ENCODE results near the gene HAAO. TPM values are rescaled to one million over a fixed set of nuclear protein-coding genes. Genes with fewer than 3 reads are reported as not detected.

HAAO gene
- polyA plus RNA-seq, 1 donor, result 25.6 TPM

GRCh38 chr2:42767080-42767898 lies 25.1 kb downstream of the HAAO start:
- DNase-seq, result no peak

DNA sequence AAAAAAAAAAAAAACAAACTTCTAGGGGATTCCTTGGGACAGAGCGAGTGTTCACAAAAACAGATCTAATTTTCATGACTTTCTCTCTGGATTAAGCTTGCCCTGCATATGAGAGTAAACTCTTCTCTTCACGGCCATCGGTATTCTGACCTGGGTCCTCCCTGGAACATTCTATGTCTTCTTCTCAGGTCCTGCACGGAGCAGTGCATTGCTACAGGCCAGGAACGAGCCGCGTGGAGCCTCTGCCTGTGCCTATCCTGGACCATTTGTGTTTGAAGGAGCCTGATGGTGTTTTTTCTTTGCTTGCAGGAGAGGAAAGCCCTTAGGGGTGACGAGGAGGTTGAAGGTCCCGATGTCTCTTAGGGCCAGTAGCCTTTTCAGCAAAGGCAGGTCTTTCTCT lies 26.7 kb downstream of the HAAO start:
- DNase-seq, result no peak

- no peak for DNase-seq
These were observed 27.5 kb downstream of the HAAO start for GRCh38 chr2:42764901-42765300.

- DNase-seq, result no peak
These were observed 28.3 kb downstream of the HAAO start, which contains the start of gene OXER1 for GRCh38 chr2:42764096-42764495. OXER1 (minus strand) TSS chr2:42764135; CDS start chr2:42764062, 73 bp downstream.

GRCh38 chr2:42762823-42763804 lies 29.3 kb downstream of the HAAO start:
- DNase-seq, result no peak

DNA sequence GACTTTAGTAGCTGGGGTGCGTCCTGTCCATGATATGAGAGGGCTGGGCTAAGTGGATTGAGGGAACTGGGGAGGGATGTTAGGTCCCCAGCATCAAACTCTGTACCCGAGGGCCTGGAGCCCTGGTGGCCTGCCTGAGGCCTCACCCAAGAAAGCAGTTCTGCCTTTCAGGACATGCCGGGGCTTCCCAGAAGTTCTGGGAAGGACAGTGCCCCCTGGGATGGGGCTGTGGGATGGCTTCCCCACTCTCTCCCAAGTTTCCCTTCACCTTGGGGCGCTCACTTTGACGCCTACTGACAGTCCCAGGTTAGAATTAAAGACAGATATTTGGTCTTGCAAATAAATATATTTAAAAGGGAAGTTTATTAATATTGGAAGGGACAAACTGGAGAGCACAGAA lies 30.2 kb downstream of the HAAO start:
- DNase-seq, result no peak

GRCh38 chr2:42761554-42761953 lies 30.8 kb downstream of the HAAO start:
- DNase-seq, result no peak

GRCh38 chr2:42758751-42759150 lies 33.6 kb downstream of the HAAO start:
- DNase-seq, result no peak

GRCh38 chr2:42757981-42758740 lies 34.2 kb downstream of the HAAO start:
- no peak for DNase-seq

- no peak for DNase-seq
These were observed 35.3 kb downstream of the HAAO start for GRCh38 chr2:42756966-42757513.

DNA sequence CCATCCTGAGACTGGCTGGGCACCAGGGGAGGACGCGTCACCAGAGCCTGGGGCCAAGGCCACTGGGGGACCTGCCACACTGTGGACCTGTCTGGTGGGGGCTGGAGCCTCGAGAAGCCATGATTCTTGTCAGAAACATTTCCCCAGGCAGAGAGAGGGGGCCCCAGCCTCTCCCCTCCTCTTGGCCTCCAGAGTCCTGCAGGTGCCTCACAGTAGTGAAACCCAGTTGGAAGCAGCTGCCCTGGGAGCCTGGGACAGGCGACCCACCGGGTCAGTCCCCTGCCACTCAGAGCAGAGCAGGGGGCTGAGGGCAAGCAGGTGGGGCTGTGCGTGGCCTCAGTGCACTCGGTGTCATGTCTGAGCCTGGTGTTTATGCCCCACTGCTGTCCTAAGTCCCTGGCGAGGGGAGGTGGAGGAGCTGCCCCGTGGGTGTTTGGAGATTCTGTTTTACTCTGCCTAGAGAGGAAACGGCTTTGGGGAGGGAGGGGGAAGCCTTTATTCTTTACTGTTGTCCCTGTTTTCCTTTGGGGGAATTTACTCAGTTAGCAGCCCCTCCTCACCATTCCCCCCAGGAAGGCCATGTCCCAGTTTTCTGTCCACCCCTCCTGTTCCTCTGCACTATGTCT lies 36.1 kb downstream of the HAAO start:
- no peak for DNase-seq

- DNase-seq, result no peak
These were observed 37.0 kb downstream of the HAAO start for GRCh38 chr2:42755191-42755880.

GRCh38 chr2:42754776-42755140 lies 37.6 kb downstream of the HAAO start:
- no peak for DNase-seq

GRCh38 chr2:42754021-42754775 lies 38.2 kb downstream of the HAAO start:
- peak; percentile 56 for DNase-seq

DNA sequence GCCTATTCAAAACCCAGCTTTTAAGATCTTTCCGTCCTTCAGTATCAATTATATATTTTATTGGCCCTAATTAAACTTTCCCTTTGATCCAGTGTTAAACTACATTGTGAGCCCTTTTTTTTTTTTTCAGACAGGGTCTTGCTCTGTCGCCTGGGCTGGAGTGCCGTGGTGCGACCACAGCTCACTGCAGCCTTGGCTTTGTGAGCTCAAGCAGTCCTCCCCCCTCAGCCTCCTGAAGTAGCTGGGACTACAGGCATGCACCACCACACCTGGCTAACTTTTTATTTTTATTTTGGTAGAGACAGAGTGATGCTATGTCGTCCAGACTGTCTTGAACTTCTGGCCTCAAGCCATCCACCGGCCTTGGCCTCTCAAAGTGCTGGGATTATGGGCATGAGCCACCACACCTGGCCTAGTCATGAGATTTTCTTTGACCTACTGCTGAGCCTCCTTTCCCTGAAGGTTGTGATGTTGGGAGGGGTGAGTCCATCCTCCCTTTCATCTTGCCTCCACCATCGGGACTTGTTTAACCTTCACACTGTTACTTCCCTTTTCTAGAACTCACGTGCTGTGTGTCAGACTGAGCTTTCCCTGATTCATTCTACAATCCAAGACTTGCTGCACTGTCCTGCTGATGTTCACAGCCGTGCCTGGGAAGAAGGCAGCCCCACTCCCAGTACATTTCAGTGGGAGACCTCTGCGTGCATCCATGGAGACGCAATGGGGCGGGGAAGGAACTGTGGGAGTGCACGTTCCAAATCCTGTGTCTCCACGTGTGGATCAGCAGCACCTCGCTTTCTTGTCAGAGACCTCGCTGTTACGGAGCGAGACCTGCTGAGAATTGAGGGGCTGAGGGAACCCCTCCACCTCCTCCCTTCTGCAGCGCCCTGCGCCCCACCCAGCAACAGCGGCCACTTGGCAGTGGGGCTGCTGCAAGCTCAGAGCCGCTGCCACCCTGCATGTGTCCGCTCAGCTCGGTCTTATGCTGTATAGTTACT lies 39.3 kb downstream of the HAAO start:
- DNase-seq, result no peak

DNA sequence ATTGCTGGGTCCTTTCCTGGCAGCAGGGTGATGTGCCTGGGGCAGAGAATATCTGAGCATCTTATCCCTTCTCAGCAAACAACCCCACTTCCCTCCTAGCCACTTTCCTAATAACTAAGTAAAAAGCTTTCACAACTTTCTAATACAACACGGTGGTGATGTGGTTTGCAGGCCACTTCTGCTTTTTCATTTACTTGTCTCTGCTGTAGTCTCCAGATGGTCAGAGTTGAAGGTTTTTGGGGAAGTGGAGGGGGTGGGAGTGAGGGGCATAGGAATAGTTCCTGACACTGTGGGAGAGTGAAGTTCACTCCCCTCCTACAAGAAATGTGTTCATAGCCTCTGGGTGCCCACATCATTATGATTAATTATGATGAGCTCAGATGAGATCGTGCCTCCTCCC lies 40.1 kb downstream of the HAAO start:
- no peak for DNase-seq

GRCh38 chr2:42748840-42749239 lies 43.5 kb downstream of the HAAO start:
- DNase-seq, result no peak

GRCh38 chr2:42747422-42747821 lies 45.0 kb downstream of the HAAO start:
- no peak for DNase-seq

GRCh38 chr2:42744545-42745082 lies 47.8 kb downstream of the HAAO start:
- no peak for DNase-seq

Data from hindlimb muscle (tissue), 1 donor.